Forelimb muscle (tissue), 1 donor: ENCODE results near the gene BHLHA15. TPM values are rescaled to one million over a fixed set of nuclear protein-coding genes. Genes with fewer than 3 reads are reported as not detected.

Source experiments
- DNase-seq: peaks from one replicate; pipeline ENCODE4 v3.0.0-alpha.2; 2013; ENCODE audit warnings: low read depth
- polyA plus RNA-seq: library from polyadenylated mRNA; unstranded; fragments of 120-200 nt; gene quantifications from one replicate; pipeline ENCODE4 v1.2.1, GENCODE V29; 2013; ENCODE audit not compliant: insufficient read length

BHLHA15 gene
- polyA plus RNA-seq, 1 donor, result 0.47 TPM

DNA sequence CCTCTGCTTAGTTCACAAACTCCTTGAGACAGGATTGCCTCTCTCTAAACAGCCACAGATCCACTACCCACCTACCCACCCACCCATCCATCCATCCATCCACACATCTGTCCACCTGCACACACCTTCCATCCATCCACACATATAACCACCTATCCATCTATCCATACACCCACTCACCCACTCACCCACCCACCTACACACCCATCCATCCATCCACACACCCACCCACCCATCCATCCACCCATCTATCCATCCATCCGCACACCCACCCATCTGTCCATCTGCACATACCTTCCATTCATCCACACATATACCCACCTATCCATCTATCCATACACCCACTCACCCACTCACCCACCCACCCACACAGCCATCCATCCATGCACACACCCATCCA lies 31.1 kb downstream of the BHLHA15 start:
- DNase-seq, result no peak

DNA sequence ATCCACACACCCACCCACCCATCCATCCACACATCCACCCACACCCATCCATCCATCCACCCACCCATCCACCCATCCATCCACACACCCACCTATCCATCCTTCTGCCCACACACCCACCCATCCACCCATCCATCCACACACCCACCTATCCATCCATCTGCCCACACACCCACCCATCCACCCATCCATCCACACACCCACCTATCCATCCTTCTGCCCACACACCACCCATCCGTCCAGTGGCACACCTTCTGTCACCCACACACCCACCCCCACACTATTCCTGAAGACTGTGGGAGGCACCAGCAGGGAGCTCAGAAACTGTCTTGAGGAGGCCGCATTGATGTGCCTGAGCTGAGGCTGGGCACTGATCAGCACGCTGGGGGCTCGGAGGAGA lies 31.7 kb downstream of the BHLHA15 start:
- no peak for DNase-seq

DNA sequence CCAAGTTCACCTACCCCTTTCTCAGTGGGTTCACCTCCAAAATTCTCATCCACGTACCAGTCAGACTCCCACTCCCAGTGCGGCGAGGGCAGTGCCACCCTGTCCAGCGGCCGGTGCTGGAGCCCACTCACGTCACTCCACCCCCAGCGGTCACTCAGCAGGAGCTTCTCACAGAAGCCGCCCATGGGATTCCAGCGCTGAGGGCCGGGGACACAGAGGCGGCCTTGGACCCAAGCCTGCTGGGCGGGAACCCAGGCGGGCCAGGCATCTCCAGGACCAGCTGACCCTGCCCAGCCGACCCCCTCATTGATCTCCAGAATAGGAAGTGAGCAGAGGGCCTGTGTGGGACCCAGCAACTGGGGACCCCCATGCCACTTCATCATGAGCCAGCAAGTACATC lies 33.6 kb downstream of the BHLHA15 start:
- no peak for DNase-seq

GRCh38 chr7:98248156-98248555 lies 36.9 kb downstream of the BHLHA15 start:
- no peak for DNase-seq

DNA sequence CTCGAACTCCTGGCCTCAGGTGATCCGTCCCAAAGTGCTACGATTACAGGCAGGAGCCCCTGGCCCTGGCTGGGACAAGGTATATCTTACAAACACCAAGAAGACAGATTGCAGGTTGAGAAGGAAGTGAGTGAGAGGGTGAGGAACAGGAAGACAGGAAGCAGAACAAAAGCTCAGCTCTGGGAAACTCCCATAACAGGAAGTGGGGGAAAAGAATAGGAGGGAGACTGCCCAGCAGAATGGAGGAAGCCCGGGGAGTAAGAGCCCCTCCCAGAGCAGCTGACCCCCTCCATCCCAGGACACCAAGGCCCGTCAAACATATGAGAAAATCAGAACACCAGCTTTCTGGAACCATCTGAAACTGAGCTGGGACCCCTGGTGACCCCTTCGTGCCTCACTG lies 37.9 kb downstream of the BHLHA15 start:
- no peak for DNase-seq

DNA sequence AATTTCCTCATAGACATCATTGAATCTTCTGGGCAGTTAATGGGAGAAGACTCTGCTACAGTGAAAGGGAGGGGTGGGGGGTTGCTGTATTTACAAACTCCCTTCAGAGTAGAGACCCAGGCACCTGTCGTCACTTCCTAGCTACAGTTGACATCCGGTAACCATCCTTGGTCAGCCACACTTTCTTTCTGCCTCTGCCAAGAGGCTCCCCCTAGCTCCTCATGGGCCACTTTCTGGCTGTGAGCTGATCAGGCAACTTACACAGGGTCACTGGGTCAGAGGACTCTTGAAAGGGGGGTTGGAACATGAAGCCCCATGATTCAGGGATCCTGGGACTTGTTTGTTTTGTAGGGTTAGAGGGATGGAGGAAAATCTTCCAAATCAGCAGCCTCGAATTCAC lies 39.5 kb downstream of the BHLHA15 start:
- no peak for DNase-seq

- DNase-seq, result no peak
These were observed 40.0 kb downstream of the BHLHA15 start for GRCh38 chr7:98251231-98251600.

GRCh38 chr7:98251601-98252424 lies 40.6 kb downstream of the BHLHA15 start, which contains the start of gene TECPR1:
Gene TECPR1 (minus strand): TSS chr7:98252232. CDS start chr7:98246146, 6,086 bp downstream.
- peak; percentile 60 for DNase-seq

DNA sequence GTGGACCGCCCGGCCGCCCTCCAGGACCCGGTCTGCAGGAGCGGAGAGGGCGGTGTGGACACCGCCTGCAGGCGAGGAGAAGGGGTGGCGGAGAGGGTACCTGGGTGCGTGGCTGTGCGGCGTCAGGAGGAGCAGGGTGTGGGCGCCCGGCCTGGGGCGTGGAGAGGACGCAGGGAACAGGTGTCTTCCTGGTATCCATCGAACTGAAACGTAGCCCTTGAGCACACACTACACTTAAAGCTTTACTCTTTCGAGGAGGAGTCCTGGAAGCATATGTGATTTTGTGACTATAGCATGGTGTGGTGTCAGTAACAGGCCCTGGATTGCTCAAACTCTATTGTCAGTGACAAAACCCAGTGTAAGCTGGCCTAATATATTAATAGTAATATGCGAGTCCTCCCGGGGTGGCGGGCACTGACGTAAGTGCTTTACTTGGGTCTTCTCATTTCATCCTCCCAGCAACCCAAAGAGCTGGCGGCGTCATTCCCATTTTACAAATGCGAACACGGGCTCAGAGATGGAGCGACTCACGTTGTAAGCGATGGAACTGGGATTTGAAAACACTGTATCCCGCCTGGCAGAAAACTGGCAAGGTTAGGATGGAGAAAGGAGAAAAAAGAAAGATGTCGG lies 41.3 kb downstream of the BHLHA15 start:
- no peak for DNase-seq

DNA sequence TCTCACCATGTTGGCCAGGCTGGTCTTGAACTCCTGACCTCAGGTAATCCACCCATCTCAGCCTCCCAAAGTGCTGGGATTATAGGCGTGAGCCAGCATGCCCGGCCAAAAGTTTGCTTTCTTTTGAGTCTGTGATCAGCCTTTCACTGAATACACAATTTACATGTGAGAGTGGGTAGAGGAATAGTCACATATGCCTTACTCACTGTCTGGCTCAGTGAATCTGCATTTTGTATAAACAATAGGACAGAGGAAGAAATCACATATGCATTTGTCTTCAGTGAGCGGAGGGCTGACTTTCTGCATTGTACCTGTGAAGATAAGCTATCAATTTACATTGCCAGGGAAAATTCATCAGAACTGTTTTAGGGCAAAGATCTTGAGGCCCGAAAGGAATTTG lies 43.3 kb downstream of the BHLHA15 start:
- no peak for DNase-seq

DNA sequence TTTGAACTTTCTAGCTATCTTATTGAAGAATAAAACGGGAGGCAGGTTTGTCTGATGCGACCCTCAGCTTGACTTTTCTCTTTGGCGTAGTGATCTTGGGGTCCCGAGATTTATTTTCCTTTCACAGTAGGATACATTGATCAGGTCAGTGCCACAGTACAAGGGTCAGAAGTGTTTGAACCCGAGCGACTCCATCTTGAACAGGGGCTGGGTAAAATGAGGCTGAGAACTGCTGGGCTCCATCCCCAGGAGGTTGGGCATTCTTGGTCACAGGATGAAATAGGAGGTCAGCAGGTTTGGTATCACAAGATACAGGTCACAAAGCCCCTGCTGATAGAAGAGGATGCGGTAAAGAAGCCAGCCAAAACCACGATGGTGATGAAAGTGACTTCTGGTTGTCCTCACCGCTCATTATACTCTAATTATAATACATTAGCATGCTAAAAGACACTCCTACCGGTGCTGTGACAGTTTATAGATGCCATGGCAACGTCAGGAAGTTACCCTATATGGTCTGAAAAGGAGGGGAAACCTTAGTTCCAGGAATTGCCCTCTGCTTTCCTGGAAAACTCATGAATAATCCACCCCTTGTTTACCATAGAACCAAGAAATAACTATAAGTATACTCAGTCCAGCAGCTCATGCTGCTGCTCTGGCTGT lies 43.8 kb downstream of the BHLHA15 start:
- DNase-seq, result no peak

DNA sequence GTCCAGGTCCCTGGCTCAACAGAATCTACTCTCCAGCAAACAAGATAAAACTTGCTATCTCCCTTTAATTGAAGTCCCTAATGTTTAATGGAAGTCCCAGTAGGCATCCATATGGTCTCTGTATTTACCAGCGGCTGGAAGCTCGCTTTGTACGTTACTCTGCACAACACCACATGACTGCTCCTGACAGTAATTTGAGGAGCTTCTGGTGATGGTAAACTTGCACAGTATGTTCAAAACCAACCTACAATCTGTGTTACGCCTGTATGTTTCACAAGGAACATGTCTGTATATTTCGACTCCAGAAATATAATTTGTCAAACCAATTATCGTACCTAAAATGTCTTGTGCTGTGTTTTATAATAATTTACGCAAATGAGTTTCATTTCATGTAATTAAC lies 45.2 kb downstream of the BHLHA15 start:
- no peak for DNase-seq

GRCh38 chr7:98257701-98258100 lies 46.5 kb downstream of the BHLHA15 start:
- no peak for DNase-seq

Other genes with a start within 250 kb of the BHLHA15 start
- not detected for gene OCM2, start 221.2 kb upstream of the BHLHA15 start, polyA plus RNA-seq
- 6.6 TPM for gene LMTK2, start 104.6 kb upstream of the BHLHA15 start, polyA plus RNA-seq
- gene TECPR1, start 40.8 kb downstream of the BHLHA15 start, polyA plus RNA-seq, result 28.6 TPM
- 89.3 TPM for gene BRI3, start 70.2 kb downstream of the BHLHA15 start, polyA plus RNA-seq
- gene BAIAP2L1, start 189.7 kb downstream of the BHLHA15 start, polyA plus RNA-seq, result 6.8 TPM